Measurements from ENCODE around the gene NKAIN2.

NKAIN2 gene

DNA sequence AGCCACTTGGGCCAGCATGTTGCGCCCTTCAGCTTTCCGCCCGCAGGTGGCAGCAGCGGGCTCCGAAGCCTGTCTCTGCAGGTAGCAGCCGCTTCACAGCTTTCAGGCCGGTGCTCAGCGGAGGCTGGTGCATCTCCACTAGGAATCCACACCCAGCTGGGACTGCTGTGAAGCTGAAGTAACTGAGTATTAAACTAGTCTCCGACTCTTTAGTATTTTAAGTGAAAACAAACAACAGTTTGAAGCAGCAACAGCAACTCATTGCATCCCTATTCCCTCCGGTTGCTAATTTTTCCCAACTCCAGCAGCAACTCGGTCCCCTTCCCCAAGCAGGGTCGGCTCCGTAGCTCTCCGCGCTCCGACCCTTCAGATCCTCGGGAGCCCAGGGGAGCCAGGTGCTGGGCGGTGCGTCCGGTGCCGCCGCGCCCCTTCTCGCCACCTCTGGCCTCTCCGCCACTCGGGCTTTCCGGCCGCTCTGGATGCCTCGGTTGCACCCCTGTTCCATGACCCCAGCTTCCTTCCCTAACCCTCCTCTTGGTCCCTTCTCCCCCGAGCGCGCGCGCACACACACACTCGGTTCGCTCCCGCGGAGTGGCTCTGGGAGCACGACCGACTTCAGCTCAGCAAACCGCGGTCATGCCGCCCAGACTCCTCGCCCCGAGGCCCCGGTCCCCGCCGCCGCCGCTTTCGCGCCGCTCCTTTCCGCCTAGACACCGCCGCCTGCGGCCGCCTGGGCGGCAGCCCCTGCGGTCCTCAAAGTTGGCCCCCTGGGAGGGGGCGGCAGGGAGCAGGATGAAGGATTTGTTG is 765 bp upstream of the NKAIN2 start (continued):
- TF ChIP-seq, protein P1, sequence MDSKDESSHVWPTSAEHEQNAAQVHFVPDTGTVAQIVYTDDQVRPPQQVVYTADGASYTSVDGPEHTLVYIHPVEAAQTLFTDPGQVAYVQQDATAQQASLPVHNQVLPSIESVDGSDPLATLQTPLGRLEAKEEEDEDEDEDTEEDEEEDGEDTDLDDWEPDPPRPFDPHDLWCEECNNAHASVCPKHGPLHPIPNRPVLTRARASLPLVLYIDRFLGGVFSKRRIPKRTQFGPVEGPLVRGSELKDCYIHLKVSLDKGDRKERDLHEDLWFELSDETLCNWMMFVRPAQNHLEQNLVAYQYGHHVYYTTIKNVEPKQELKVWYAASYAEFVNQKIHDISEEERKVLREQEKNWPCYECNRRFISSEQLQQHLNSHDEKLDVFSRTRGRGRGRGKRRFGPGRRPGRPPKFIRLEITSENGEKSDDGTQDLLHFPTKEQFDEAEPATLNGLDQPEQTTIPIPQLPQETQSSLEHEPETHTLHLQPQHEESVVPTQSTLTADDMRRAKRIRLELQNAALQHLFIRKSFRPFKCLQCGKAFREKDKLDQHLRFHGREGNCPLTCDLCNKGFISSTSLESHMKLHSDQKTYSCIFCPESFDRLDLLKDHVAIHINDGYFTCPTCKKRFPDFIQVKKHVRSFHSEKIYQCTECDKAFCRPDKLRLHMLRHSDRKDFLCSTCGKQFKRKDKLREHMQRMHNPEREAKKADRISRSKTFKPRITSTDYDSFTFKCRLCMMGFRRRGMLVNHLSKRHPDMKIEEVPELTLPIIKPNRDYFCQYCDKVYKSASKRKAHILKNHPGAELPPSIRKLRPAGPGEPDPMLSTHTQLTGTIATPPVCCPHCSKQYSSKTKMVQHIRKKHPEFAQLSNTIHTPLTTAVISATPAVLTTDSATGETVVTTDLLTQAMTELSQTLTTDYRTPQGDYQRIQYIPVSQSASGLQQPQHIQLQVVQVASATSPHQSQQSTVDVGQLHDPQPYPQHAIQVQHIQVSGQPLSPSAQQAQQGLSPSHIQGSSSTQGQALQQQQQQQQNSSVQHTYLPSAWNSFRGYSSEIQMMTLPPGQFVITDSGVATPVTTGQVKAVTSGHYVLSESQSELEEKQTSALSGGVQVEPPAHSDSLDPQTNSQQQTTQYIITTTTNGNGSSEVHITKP (tag by site-specific recombination; IDR thresholded peaks at IDR 0.05) = no peak
- no peak for TF ChIP-seq ZNF223 (tag by site-specific recombination; IDR thresholded peaks at IDR 0.05)
- TF ChIP-seq ZNF621 (tag by site-specific recombination; IDR thresholded peaks at IDR 0.05) = no peak
- no peak for TF ChIP-seq SP3 (tag by site-specific recombination; IDR thresholded peaks at IDR 0.05)
- TF ChIP-seq HOXC10 (CRISPR knock-in tag; IDR thresholded peaks at IDR 0.05) = 0 out of 2 replicates have a peak, but pooled peaks have one; percentile 90
- no peak for TF ChIP-seq ZNF701 (tag by site-specific recombination; IDR thresholded peaks at IDR 0.05)
- no peak for TF ChIP-seq GLIS1 (tag by site-specific recombination; IDR thresholded peaks at IDR 0.05)

DNA sequence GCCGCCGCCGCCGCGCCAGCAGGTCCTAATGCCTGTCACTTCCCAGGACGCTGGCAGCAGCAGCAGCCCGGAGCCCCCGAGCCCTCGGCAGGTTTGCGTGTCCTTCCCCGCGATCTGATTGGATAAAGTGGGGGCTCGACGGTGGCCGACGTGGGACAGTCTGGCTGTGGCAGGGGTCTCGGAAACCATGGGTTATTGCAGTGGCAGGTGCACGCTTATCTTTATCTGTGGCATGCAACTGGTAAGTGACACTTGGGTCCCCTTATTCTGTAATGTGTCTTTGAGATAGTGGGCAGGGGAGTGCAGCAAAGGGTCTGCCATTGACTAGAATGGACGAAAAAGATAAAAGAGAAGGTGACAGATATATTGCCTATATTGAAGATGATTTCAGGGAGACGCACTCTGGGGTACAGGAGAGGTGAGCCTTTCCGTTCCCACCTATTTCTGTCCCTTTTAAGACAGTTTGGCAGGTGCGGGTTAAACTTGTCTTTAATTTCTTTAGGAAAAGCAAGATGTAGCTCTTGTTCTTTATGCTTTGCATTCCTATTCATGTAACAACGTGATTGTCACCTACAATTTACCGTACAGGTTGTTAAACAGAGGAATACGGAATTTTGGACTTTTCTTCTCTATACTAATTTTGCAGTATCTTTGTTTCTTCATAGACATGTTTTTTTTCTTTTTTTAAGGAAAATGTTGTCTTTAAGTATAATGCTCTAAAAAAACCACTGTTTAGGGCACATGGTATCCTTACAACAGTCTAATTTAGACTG is 535 bp downstream of the NKAIN2 start:
- Histone ChIP-seq H3K4me1 (ENCODE audit: control insufficient read depth, insufficient read depth, low read length) (peaks cover 16% of the 10 kb centered on the region), H3K36me3 (ENCODE audit: control insufficient read depth in 2 of 2, insufficient read depth in 1 of 2, low read length in 2 of 2) (no peaks in the 10 kb centered on the region), H3K9me3 (ENCODE audit: control insufficient read depth, insufficient read depth, low read depth, low read length) (no peaks in the 10 kb centered on the region), H3K27ac (ENCODE audit: extremely low read depth, low read depth, low read length) (peak overlapping the region; percentile 97), H3K4me3 (ENCODE audit: low read depth, low read length) (peak overlapping the region; percentile 69)
- POLR2A ChIA-PET = interaction anchor here (1.5 kb wide), 1 partner anchor 36 kb away, joined by 3 read pairs; no protein-coding TSS in a partner anchor
- CTCF ChIA-PET = interaction anchor here (0.7 to 2.8 kb wide), 4 partner anchors 9 to 992 kb away, joined by 3 to 18 read pairs (median 4); no protein-coding TSS in a partner anchor
- TF ChIP-seq ZNF658 (tag by site-specific recombination; IDR thresholded peaks at IDR 0.05) = no peak
- TF ChIP-seq, protein P2, sequence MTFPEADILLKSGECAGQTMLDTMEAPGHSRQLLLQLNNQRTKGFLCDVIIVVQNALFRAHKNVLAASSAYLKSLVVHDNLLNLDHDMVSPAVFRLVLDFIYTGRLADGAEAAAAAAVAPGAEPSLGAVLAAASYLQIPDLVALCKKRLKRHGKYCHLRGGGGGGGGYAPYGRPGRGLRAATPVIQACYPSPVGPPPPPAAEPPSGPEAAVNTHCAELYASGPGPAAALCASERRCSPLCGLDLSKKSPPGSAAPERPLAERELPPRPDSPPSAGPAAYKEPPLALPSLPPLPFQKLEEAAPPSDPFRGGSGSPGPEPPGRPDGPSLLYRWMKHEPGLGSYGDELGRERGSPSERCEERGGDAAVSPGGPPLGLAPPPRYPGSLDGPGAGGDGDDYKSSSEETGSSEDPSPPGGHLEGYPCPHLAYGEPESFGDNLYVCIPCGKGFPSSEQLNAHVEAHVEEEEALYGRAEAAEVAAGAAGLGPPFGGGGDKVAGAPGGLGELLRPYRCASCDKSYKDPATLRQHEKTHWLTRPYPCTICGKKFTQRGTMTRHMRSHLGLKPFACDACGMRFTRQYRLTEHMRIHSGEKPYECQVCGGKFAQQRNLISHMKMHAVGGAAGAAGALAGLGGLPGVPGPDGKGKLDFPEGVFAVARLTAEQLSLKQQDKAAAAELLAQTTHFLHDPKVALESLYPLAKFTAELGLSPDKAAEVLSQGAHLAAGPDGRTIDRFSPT (tag by site-specific recombination; IDR thresholded peaks at IDR 0.05) = no peak
- TF ChIP-seq ZNF555 (tag by site-specific recombination; conservative IDR thresholded peaks at IDR 0.05) = no peak
- no peak for TF ChIP-seq ZNF610 (tag by site-specific recombination; IDR thresholded peaks at IDR 0.05; ENCODE audit: borderline replicate concordance)
- TF ChIP-seq, protein P3, sequence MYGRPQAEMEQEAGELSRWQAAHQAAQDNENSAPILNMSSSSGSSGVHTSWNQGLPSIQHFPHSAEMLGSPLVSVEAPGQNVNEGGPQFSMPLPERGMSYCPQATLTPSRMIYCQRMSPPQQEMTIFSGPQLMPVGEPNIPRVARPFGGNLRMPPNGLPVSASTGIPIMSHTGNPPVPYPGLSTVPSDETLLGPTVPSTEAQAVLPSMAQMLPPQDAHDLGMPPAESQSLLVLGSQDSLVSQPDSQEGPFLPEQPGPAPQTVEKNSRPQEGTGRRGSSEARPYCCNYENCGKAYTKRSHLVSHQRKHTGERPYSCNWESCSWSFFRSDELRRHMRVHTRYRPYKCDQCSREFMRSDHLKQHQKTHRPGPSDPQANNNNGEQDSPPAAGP (tag by site-specific recombination; IDR thresholded peaks at IDR 0.05) = no peak
- TF ChIP-seq, protein P4, sequence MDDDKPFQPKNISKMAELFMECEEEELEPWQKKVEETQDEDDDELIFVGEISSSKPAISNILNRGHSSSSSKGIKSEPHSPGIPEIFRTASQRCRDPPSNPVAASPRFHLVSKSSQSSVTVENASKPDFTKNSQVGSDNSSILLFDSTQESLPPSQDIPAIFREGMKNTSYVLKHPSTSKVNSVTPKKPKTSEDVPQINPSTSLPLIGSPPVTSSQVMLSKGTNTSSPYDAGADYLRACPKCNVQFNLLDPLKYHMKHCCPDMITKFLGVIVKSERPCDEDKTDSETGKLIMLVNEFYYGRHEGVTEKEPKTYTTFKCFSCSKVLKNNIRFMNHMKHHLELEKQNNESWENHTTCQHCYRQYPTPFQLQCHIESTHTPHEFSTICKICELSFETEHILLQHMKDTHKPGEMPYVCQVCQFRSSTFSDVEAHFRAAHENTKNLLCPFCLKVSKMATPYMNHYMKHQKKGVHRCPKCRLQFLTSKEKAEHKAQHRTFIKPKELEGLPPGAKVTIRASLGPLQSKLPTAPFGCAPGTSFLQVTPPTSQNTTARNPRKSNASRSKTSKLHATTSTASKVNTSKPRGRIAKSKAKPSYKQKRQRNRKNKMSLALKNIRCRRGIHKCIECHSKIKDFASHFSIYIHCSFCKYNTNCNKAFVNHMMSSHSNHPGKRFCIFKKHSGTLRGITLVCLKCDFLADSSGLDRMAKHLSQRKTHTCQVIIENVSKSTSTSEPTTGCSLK (tag by site-specific recombination; IDR thresholded peaks at IDR 0.05) = no peak
- TF ChIP-seq, protein P5, sequence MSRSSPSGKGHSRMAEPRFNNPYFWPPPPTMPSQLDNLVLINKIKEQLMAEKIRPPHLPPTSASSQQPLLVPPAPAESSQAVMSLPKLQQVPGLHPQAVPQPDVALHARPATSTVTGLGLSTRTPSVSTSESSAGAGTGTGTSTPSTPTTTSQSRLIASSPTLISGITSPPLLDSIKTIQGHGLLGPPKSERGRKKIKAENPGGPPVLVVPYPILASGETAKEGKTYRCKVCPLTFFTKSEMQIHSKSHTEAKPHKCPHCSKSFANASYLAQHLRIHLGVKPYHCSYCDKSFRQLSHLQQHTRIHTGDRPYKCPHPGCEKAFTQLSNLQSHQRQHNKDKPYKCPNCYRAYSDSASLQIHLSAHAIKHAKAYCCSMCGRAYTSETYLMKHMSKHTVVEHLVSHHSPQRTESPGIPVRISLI (tag by site-specific recombination; IDR thresholded peaks at IDR 0.05) = 0 out of 2 replicates have a peak, but pooled peaks have one; percentile 2
- no peak for TF ChIP-seq KLF8 (tag by site-specific recombination; IDR thresholded peaks at IDR 0.05)
- TF ChIP-seq ZNF510 (tag by site-specific recombination; IDR thresholded peaks at IDR 0.05; ENCODE audit: insufficient replicate concordance) = no peak
- TF ChIP-seq, protein P6, sequence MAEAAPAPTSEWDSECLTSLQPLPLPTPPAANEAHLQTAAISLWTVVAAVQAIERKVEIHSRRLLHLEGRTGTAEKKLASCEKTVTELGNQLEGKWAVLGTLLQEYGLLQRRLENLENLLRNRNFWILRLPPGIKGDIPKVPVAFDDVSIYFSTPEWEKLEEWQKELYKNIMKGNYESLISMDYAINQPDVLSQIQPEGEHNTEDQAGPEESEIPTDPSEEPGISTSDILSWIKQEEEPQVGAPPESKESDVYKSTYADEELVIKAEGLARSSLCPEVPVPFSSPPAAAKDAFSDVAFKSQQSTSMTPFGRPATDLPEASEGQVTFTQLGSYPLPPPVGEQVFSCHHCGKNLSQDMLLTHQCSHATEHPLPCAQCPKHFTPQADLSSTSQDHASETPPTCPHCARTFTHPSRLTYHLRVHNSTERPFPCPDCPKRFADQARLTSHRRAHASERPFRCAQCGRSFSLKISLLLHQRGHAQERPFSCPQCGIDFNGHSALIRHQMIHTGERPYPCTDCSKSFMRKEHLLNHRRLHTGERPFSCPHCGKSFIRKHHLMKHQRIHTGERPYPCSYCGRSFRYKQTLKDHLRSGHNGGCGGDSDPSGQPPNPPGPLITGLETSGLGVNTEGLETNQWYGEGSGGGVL (tag by site-specific recombination; IDR thresholded peaks at IDR 0.05) = no peak
- no peak for TF ChIP-seq ZBTB21 (tag by site-specific recombination; IDR thresholded peaks at IDR 0.05)
- TF ChIP-seq ZNF335 (tag by site-specific recombination; conservative IDR thresholded peaks at IDR 0.05) = peak; percentile 82
- TF ChIP-seq ZNF433 (tag by site-specific recombination; IDR thresholded peaks at IDR 0.05; ENCODE audit: low read depth) = no peak
- no peak for TF ChIP-seq GLI4 (tag by site-specific recombination; IDR thresholded peaks at IDR 0.05)
